HCT116 (cell line): ENCODE results near the gene BPIFA1. TPM values are rescaled to one million over a fixed set of nuclear protein-coding genes. Genes with fewer than 3 reads are reported as not detected.

Experiments
- ATAC-seq: fragments of 200-7000 bp; cut with Tn5 transposase; 2 replicates; pipeline ENCODE4 v1.9.1; 2020; ENCODE audit warnings: mild to moderate bottlenecking, moderate library complexity
- Bru-seq: library from RNA; stranded (reverse); fragments of 400-500 nt; gene quantifications from one replicate; lab custom pipeline; 2021; lab: Mats Ljungman, UMichigan
- BruChase-seq, 2 experiments: library from RNA; stranded (reverse); fragments of 400-500 nt; gene quantifications; one replicate each; lab custom pipeline; 2021; lab: Mats Ljungman, UMichigan
- BruUV-seq: library from RNA; stranded (reverse); fragments of 400-500 nt; replicated peaks from 2 replicates; lab custom pipeline; 2021; lab: Mats Ljungman, UMichigan
- CTCF ChIA-PET: fragments of 300-600 bp; sonication (Branson Sonifier 250); formaldehyde crosslinking; loops from one replicate; lab custom pipeline; 2021; ENCODE audit warnings: antibody characterized with exemption; lab: Charles Lee
- POLR2A ChIA-PET: fragments of 300-600, 350-600 bp; sonication (Branson Sonifier 250); formaldehyde crosslinking; loops from one replicate; lab custom pipeline; 2021; ENCODE audit warnings: antibody characterized with exemption; lab: Charles Lee
- RAD21 ChIA-PET, 2 experiments: fragments of 300-600 bp; sonication (Branson Sonifier 250); formaldehyde crosslinking; loops; one replicate each; lab custom pipeline; 2023; ENCODE audit warnings: low total read pairs in 2 of 2; ENCODE audit not compliant: uncharacterized antibody in 2 of 2, unreplicated experiment in 2 of 2, low non-redundant PET in 1 of 2; lab: Charles Lee
- DNase-seq: peaks from one replicate; pipeline ENCODE4 v3.0.0-alpha.2; 2010; ENCODE audit warnings: low read depth, low spot score
- H2AFZ ChIP-seq: fragments of 200-600 bp; shearing (Covaris generic), sonication (generic); 2 replicates; pipeline ENCODE4 v1.6.1; 2017; ENCODE audit warnings: low read depth, mixed run types, mixed read lengths, antibody characterized with exemption, low read length; ENCODE audit not compliant: poor library complexity, severe bottlenecking
- H3K27ac ChIP-seq: 2 replicates; pipeline ENCODE4 v1.5.1; 2012; ENCODE audit warnings: low read depth, low read length
- H3K27me3 ChIP-seq: fragments of 200-600 bp; sonication (generic); 2 replicates; pipeline ENCODE4 v1.6.1; 2016; ENCODE audit warnings: mixed run types, low read length, mixed read lengths; ENCODE audit not compliant: insufficient read depth
- H3K36me3 ChIP-seq, 2 experiments: fragments of 200-500 bp in 1 of 2; fragments of 200-600 bp in 1 of 2; sonication (Bioruptor generic) in 1 of 2; sonication (generic) in 1 of 2; 2 replicates each; pipeline versions ENCODE4 v1.5.1 to v1.6.1; 2014 to 2016; ENCODE audit warnings: low read length in 2 of 2, inconsistent platforms in 1 of 2, mixed read lengths in 1 of 2, mixed run types in 1 of 2; ENCODE audit not compliant: insufficient read depth in 2 of 2, control insufficient read depth in 1 of 2
- H3K4me1 ChIP-seq, 2 experiments: fragments of 200-600 bp in 1 of 2; sonication (generic) in 1 of 2; 2 replicates each; pipeline versions ENCODE4 v1.5.1 to v1.6.1; 2012 to 2017; ENCODE audit warnings: low read length in 2 of 2, inconsistent platforms in 1 of 2, mild to moderate bottlenecking in 1 of 2, mixed read lengths in 1 of 2, mixed run types in 1 of 2, moderate library complexity in 1 of 2; ENCODE audit not compliant: insufficient read depth in 2 of 2, control insufficient read depth in 1 of 2
- H3K4me2 ChIP-seq: fragments of 200-600 bp; sonication (generic); 2 replicates; pipeline ENCODE4 v1.6.1; 2017; ENCODE audit warnings: mixed run types, low read length, mixed read lengths
- H3K4me3 ChIP-seq, 2 experiments: fragments of 200-600 bp in 1 of 2; sonication (generic) in 1 of 2; replicated peaks in 1 of 2; 2 replicates each; pipeline ENCODE4 v1.5.1; 2011 to 2016; ENCODE audit warnings: low read length in 2 of 2, control low read depth in 1 of 2, low read depth in 1 of 2, mild to moderate bottlenecking in 1 of 2, mixed read lengths in 1 of 2, mixed run types in 1 of 2
- H3K79me2 ChIP-seq: fragments of 200-600 bp; sonication (generic); 2 replicates; pipeline ENCODE4 v1.6.1; 2017; ENCODE audit warnings: mild to moderate bottlenecking, mixed run types, low read length, moderate library complexity, mixed read lengths; ENCODE audit not compliant: insufficient read depth
- H3K9ac ChIP-seq: fragments of 200-600 bp; sonication (generic); 2 replicates; pipeline ENCODE4 v1.6.1; 2016; ENCODE audit warnings: low read length, mixed read lengths
- H3K9me2 ChIP-seq: fragments of 200-600 bp; sonication (generic), shearing (Covaris generic); 2 replicates; pipeline ENCODE4 v1.6.1; 2017; ENCODE audit warnings: mixed run types, mild to moderate bottlenecking, moderate library complexity; ENCODE audit not compliant: insufficient read depth
- H3K9me3 ChIP-seq, 2 experiments: fragments of 200-500 bp in 1 of 2; fragments of 200-600 bp in 1 of 2; sonication (Bioruptor generic) in 1 of 2; sonication (generic) in 1 of 2; 2 replicates each; pipeline ENCODE4 v1.6.1; 2014 to 2017; ENCODE audit warnings: low read length in 2 of 2, mixed read lengths in 2 of 2, inconsistent platforms in 1 of 2, low read depth in 1 of 2, mild to moderate bottlenecking in 1 of 2, mixed run types in 1 of 2, moderate library complexity in 1 of 2; ENCODE audit not compliant: control insufficient read depth in 1 of 2, insufficient read depth in 1 of 2
- H4K20me1 ChIP-seq: fragments of 200-600 bp; sonication (generic), shearing (Covaris generic); 2 replicates; pipeline ENCODE4 v1.6.1; 2017; ENCODE audit warnings: mixed run types, mild to moderate bottlenecking, moderate library complexity; ENCODE audit not compliant: insufficient read depth
- CBX3 ChIP-seq: IDR thresholded peaks from 2 replicates; pipeline ENCODE4 v1.6.1; 2012; ENCODE audit warnings: low read depth
- CEBPB ChIP-seq: IDR thresholded peaks from 2 replicates; pipeline ENCODE4 v1.6.1; 2012; ENCODE audit warnings: low read depth
- CTCF ChIP-seq, 3 experiments: fragments of 200-600 bp in 1 of 3; sonication (generic) in 1 of 3; IDR thresholded peaks in 2 of 3; conservative IDR thresholded peaks in 1 of 3; 2 replicates each; pipeline ENCODE4 v1.5.1; 2012 to 2017; ENCODE audit warnings: low read depth in 2 of 3, low read length in 2 of 3, antibody characterized with exemption in 1 of 3, borderline replicate concordance in 1 of 3, control low read depth in 1 of 3, mild to moderate bottlenecking in 1 of 3, mixed read lengths in 1 of 3, mixed run types in 1 of 3, moderate library complexity in 1 of 3; ENCODE audit not compliant: insufficient read depth in 1 of 3
- EGR1 ChIP-seq: IDR thresholded peaks from 2 replicates; pipeline ENCODE4 v1.6.1; 2012; ENCODE audit warnings: low read depth
- ELF1 ChIP-seq: IDR thresholded peaks from 2 replicates; pipeline ENCODE4 v1.6.1; 2012; ENCODE audit warnings: low read depth, borderline replicate concordance
- EZH2 ChIP-seq: fragments of 200-600 bp; sonication (generic); IDR thresholded peaks from 2 replicates; pipeline ENCODE4 v1.6.1; 2017; ENCODE audit warnings: antibody characterized with exemption, mixed run types
- EZH2phosphoT487 ChIP-seq: fragments of 200-600 bp; IDR thresholded peaks from 2 replicates; pipeline ENCODE4 v1.6.1; 2018; ENCODE audit warnings: antibody characterized with exemption, borderline replicate concordance
- FOSL1 ChIP-seq: IDR thresholded peaks from 2 replicates; pipeline ENCODE4 v1.6.1; 2012; ENCODE audit warnings: low read depth
- JUND ChIP-seq: IDR thresholded peaks from 2 replicates; pipeline ENCODE4 v1.6.1; 2012
- MAX ChIP-seq: IDR thresholded peaks from 2 replicates; pipeline ENCODE4 v1.6.1; 2012
- POLR2A ChIP-seq: IDR thresholded peaks from 2 replicates; pipeline ENCODE4 v1.7.0; 2011; ENCODE audit warnings: borderline replicate concordance; ENCODE audit not compliant: insufficient read depth, insufficient read length; ENCODE audit errors: extremely low read depth
- RAD21 ChIP-seq: IDR thresholded peaks from 2 replicates; pipeline ENCODE4 v1.6.1; 2012; ENCODE audit warnings: low read depth, mild to moderate bottlenecking
- REST ChIP-seq: IDR thresholded peaks from 2 replicates; pipeline ENCODE4 v1.6.1; 2012; ENCODE audit warnings: low read depth
- SIN3A ChIP-seq: IDR thresholded peaks from 2 replicates; pipeline ENCODE4 v1.6.1; 2012; ENCODE audit warnings: low read depth
- SRF ChIP-seq: IDR thresholded peaks from 2 replicates; pipeline ENCODE4 v1.6.1; 2012; ENCODE audit warnings: low read depth
- TCF7L2 ChIP-seq: IDR thresholded peaks from 2 replicates; pipeline ENCODE4 v1.7.0; 2011; ENCODE audit warnings: borderline replicate concordance, inconsistent platforms; ENCODE audit not compliant: insufficient read depth, insufficient read length; ENCODE audit errors: extremely low read depth
- YY1 ChIP-seq: IDR thresholded peaks from 2 replicates; pipeline ENCODE4 v1.6.1; 2011; ENCODE audit warnings: low read length, low read depth, moderate library complexity, mild to moderate bottlenecking; ENCODE audit not compliant: insufficient replicate concordance; ENCODE audit errors: extremely low read depth
- ZBTB33 ChIP-seq: IDR thresholded peaks from 2 replicates; pipeline ENCODE4 v1.6.1; 2011; ENCODE audit warnings: mild to moderate bottlenecking, low read length, moderate library complexity; ENCODE audit not compliant: insufficient replicate concordance; ENCODE audit errors: extremely low read depth
- ZNF274 ChIP-seq: fragments of 200-500 bp; sonication (Bioruptor generic); IDR thresholded peaks from 2 replicates; pipeline ENCODE4 v1.6.1; 2014; ENCODE audit warnings: mild to moderate bottlenecking, low read depth, low read length, inconsistent platforms
- intact Hi-C: fragments of 100-400 bp; cut with micrococcal nuclease; formaldehyde crosslinking; loops from 2 replicates; pipeline ENCODE4 v1.10.0; 2022
- long read RNA-seq: library from polyadenylated mRNA; unstranded; transcript quantifications from one replicate; pipeline ENCODE4 v2.0.0, GENCODE V29; 2021; ENCODE audit not compliant: unreplicated experiment
- polyA plus RNA-seq: library from polyadenylated mRNA; unstranded; fragments of >200 nt; gene quantifications from 2 replicates; pipeline ENCODE4 v1.2.1, GENCODE V29; 2012; ENCODE audit warnings: missing spikeins
- total RNA-seq: library from RNA; stranded (reverse); gene quantifications from one replicate; pipeline ENCODE4 v1.2.1, GENCODE V29; 2021; ENCODE audit not compliant: unreplicated experiment

The BPIFA1 gene
- total RNA-seq (not detected), Bru-seq, nascent RNA (not detected), BruChase-seq, experiment 1, labeled RNA remaining after a 6-hour chase (not detected), BruChase-seq, experiment 2, labeled RNA remaining after a 2-hour chase (not detected)
- not detected in 2 replicates for polyA plus RNA-seq
- long read RNA-seq, result 0 reads

GRCh38 chr20:33235696-33236095 is at the start of gene BPIFA1:
BPIFA1 (plus strand) TSS chr20:33235996; CDS start chr20:33237712, 1,716 bp downstream.
- TF ChIP-seq FOSL1, result no peak
- TF ChIP-seq SRF, result no peak
- no peak for TF ChIP-seq ELF1
- TF ChIP-seq YY1, result no peak
- no peak for TF ChIP-seq JUND
- TF ChIP-seq ZNF274, result no peak
- TF ChIP-seq SIN3A, result no peak
- no peak for TF ChIP-seq REST
- no peak for TF ChIP-seq EZH2
- no peak for TF ChIP-seq POLR2A
- TF ChIP-seq TCF7L2, result no peak
- no peak for TF ChIP-seq EGR1
- no peak for TF ChIP-seq RAD21
- TF ChIP-seq CTCF (IDR thresholded peaks at IDR 0.05 in 2 of 3, conservative IDR thresholded peaks at IDR 0.05 in 1 of 3; ENCODE audit: borderline replicate concordance in 1 of 3, insufficient read depth in 1 of 3, low read depth in 2 of 3, low read length in 2 of 3), result no peak
- no peak for TF ChIP-seq CEBPB
- no peak for TF ChIP-seq ZBTB33
- TF ChIP-seq CBX3, result no peak
- TF ChIP-seq EZH2phosphoT487, result no peak
- TF ChIP-seq MAX, result no peak
- TF ChIP-seq, all 23 proteins: peak for 0
- ATAC-seq, result no peak
- no peaks in the 10 kb centered on the region for H4K20me1 ChIP-seq
- no peaks in the 10 kb centered on the region for H3K9me3 ChIP-seq
- no peak within 1 kb of the TSS for H3K9ac ChIP-seq
- H3K4me1 ChIP-seq, result no peaks in the 10 kb centered on the region
- no peak within 1 kb of the TSS for H2AFZ ChIP-seq
- no peak within 1 kb of the TSS for H3K4me2 ChIP-seq
- no peak within 1 kb of the TSS for H3K4me3 ChIP-seq
- no peak for DNase-seq
- ChIA-PET POLR2A (no interaction called here), CTCF (no interaction called here), RAD21 (no interaction called here)
- no peaks in the 10 kb centered on the region for H3K36me3 ChIP-seq
- no TSS peak for BruUV-seq
- H3K27me3 ChIP-seq, result peaks cover 54% of the 10 kb centered on the region
- H3K9me2 ChIP-seq, result no peaks in the 10 kb centered on the region
- intact Hi-C loops, result no loop called here
- H3K27ac ChIP-seq, result no peak within 1 kb of the TSS
- H3K79me2 ChIP-seq, result no peaks in the 10 kb centered on the region
